Liver (tissue), 9 donors: ENCODE results near the gene ARID5B. TPM values are rescaled to one million over a fixed set of nuclear protein-coding genes. Genes with fewer than 3 reads are reported as not detected.

Experiments
- DNase-seq: peaks from one replicate; pipeline ENCODE4 v3.0.0-alpha.2; 2017; ENCODE audit warnings: low spot score
- H3K27ac ChIP-seq, 2 donors: one replicate each; pipeline ENCODE4 v1.7.0; 2013; ENCODE audit warnings: inconsistent platforms in 2 of 2, low read length in 2 of 2, control low read depth in 1 of 2, low read depth in 1 of 2, mild to moderate bottlenecking in 1 of 2
- H3K27me3 ChIP-seq, 4 donors: one replicate each; pipeline versions ENCODE4 v1.6.1 to v1.7.0; 2013; ENCODE audit warnings: low read length in 3 of 4, inconsistent platforms in 1 of 4, mild to moderate bottlenecking in 1 of 4, moderate library complexity in 1 of 4; ENCODE audit not compliant: control insufficient read depth in 4 of 4, insufficient read depth in 4 of 4
- H3K36me3 ChIP-seq, 4 donors: one replicate each; pipeline versions ENCODE4 v1.6.1 to v1.7.0; 2013; ENCODE audit warnings: low read length in 3 of 4, mild to moderate bottlenecking in 3 of 4, low read depth in 1 of 4, moderate library complexity in 1 of 4; ENCODE audit not compliant: control insufficient read depth in 4 of 4, insufficient read depth in 3 of 4
- H3K4me1 ChIP-seq, 4 donors: one replicate each; pipeline versions ENCODE4 v1.6.1 to v1.7.0; 2013; ENCODE audit warnings: low read length in 3 of 4, mild to moderate bottlenecking in 3 of 4, moderate library complexity in 1 of 4; ENCODE audit not compliant: control insufficient read depth in 4 of 4, insufficient read depth in 4 of 4
- H3K4me3 ChIP-seq, 3 donors: one replicate each; pipeline versions ENCODE4 v1.6.1 to v1.7.0; 2013; ENCODE audit warnings: low read length in 3 of 3, control low read depth in 1 of 3, low read depth in 1 of 3, mild to moderate bottlenecking in 1 of 3
- H3K9ac ChIP-seq, 2 donors: one replicate each; pipeline ENCODE4 v1.7.0; 2013; ENCODE audit warnings: low read length in 2 of 2, mild to moderate bottlenecking in 2 of 2, moderate library complexity in 2 of 2, control low read depth in 1 of 2, low read depth in 1 of 2
- H3K9me3 ChIP-seq, 4 donors: one replicate each; pipeline versions ENCODE4 v1.6.1 to v1.7.0; 2013; ENCODE audit warnings: low read length in 3 of 4; ENCODE audit not compliant: control insufficient read depth in 4 of 4
- FOXA1 ChIP-seq: IDR thresholded peaks from 2 replicates; pipeline ENCODE4 v1.6.1; 2016; ENCODE audit warnings: antibody characterized with exemption
- FOXA2 ChIP-seq: IDR thresholded peaks from 2 replicates; pipeline ENCODE4 v1.6.1; 2016; ENCODE audit warnings: antibody characterized with exemption
- HNF4A ChIP-seq, 2 donors: conservative IDR thresholded peaks; 2 replicates each; pipeline ENCODE4 v1.6.1; 2016; ENCODE audit warnings: antibody characterized with exemption in 2 of 2, mild to moderate bottlenecking in 2 of 2
- HNF4G ChIP-seq: IDR thresholded peaks from 2 replicates; pipeline ENCODE4 v1.6.1; 2016; ENCODE audit warnings: antibody characterized with exemption
- NR2F2 ChIP-seq: IDR thresholded peaks from 2 replicates; pipeline ENCODE4 v1.6.1; 2016; ENCODE audit warnings: antibody characterized with exemption
- TAF1 ChIP-seq: conservative IDR thresholded peaks from 2 replicates; pipeline ENCODE4 v1.6.1; 2016; ENCODE audit warnings: antibody characterized with exemption, mild to moderate bottlenecking
- YY1 ChIP-seq: IDR thresholded peaks from 2 replicates; pipeline ENCODE4 v1.6.1; 2016; ENCODE audit warnings: antibody characterized with exemption, mild to moderate bottlenecking
- ZBTB33 ChIP-seq: IDR thresholded peaks from 2 replicates; pipeline ENCODE4 v1.6.1; 2016; ENCODE audit warnings: antibody characterized with exemption
- WGBS: extraction: QIAGEN DNeasy Blood & Tissue Kit; methylation state at CpG from one replicate; pipeline ENCODE4 v1.1.7; 2013; 5-methylcytosine and 5-hydroxymethylcytosine counted together
- polyA plus RNA-seq, 2 donors: library from polyadenylated mRNA; stranded (reverse) in 1 of 2; unstranded in 1 of 2; fragments of 200-250 nt in 1 of 2; fragments of >200 nt in 1 of 2; fragmentation: Nextera tagmentation in 1 of 2; extraction: Ambion mirVana in 1 of 2; gene quantifications; one replicate each; pipeline versions ENCODE4 v1.2.1 to v1.2.3, GENCODE V29; 2013 to 2015
- total RNA-seq, 2 donors: library from RNA; depleted of rRNA; stranded (reverse); fragments of >200 nt; gene quantifications; one replicate each; pipeline ENCODE4 v1.2.3, GENCODE V29; 2014
- TF ChIP-seq, protein P1 (sequence below): IDR thresholded peaks from 2 replicates; pipeline ENCODE4 v1.6.1; 2016; ENCODE audit warnings: antibody characterized with exemption, mild to moderate bottlenecking
- TF ChIP-seq, protein P2 (sequence below): IDR thresholded peaks from 2 replicates; pipeline ENCODE4 v1.6.1; 2016; ENCODE audit warnings: antibody characterized with exemption
- TF ChIP-seq, protein P3 (sequence below): IDR thresholded peaks from 2 replicates; pipeline ENCODE4 v1.6.1; 2016; ENCODE audit warnings: antibody characterized with exemption
- donor health status: healthy.
- donor health status: healthy.
- donor health status: healthy.
- donor health status: healthy.
- donor health status: healthy.

Gene ARID5B
- total and polyA plus RNA-seq, 4 donors, result 1.3 to 6.4 (median 5.2) TPM

DNA sequence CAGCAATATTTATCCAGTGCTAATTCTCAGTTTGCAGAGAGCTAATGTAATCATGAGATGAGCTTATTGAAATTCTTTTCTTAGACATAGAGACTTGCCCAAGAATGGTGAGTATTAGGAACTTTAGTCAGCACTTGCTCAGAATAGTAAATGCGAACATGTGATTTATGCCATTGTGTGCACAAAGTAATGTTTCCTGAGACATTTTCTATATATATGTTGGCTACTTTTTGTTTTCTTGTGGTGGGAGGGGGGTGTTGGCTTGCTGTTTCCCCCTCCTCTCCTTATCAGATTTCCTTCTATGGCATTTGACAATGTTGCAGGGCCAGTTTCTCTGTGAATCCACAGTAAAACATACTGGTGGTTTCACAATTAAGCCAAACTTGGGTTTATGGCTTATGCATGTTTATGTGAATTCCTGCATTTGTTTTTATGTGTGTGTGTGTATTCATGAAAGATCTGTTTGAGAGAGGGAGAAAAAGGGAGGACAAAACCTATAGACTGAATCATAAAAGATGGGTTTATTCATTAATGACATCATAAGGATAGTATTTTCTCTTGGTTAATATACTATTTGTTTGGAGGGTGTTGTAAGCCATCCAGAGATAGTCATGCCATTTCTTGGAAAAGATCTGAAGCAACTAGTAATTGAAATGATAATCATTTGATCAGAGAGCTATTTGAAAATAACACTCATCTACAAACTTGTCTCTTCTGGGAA lies 36.3 kb downstream of the ARID5B start:
- DNase-seq, result no peak
- no peak overlapping the region for H3K9ac ChIP-seq

DNA sequence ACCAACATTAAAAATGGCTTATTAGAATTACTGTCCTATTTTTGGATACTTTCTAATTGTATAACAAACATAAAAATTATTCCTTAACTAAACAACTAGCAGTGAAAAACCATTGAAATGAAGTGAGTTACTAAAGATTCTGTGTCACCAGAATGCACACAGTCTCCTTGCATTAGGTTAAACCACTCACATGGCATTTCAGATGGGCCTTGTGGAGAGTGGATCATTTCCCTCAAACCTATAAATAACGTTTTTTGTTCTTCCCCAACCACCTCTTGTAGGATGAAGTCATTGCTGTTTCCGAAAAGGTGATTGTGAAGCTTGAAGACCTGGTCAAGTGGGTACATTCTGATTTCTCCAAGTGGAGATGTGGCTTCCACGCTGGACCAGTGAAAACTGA lies 38.4 kb downstream of the ARID5B start:
- Histone ChIP-seq H3K9me3 (no peaks in the 10 kb centered on the region), H3K4me1 (peaks cover 0 to 15% (median 6%) of the 10 kb centered on the region in 4 donors), H3K27me3 (no peaks in the 10 kb centered on the region), H3K27ac (peak overlapping the region; percentile 9 to 50), H3K36me3 (peaks cover 0 to 6% (median 0%) of the 10 kb centered on the region in 4 donors), H3K4me3 (no peak overlapping the region), H3K9ac (no peak overlapping the region)
- TF ChIP-seq, protein P1, sequence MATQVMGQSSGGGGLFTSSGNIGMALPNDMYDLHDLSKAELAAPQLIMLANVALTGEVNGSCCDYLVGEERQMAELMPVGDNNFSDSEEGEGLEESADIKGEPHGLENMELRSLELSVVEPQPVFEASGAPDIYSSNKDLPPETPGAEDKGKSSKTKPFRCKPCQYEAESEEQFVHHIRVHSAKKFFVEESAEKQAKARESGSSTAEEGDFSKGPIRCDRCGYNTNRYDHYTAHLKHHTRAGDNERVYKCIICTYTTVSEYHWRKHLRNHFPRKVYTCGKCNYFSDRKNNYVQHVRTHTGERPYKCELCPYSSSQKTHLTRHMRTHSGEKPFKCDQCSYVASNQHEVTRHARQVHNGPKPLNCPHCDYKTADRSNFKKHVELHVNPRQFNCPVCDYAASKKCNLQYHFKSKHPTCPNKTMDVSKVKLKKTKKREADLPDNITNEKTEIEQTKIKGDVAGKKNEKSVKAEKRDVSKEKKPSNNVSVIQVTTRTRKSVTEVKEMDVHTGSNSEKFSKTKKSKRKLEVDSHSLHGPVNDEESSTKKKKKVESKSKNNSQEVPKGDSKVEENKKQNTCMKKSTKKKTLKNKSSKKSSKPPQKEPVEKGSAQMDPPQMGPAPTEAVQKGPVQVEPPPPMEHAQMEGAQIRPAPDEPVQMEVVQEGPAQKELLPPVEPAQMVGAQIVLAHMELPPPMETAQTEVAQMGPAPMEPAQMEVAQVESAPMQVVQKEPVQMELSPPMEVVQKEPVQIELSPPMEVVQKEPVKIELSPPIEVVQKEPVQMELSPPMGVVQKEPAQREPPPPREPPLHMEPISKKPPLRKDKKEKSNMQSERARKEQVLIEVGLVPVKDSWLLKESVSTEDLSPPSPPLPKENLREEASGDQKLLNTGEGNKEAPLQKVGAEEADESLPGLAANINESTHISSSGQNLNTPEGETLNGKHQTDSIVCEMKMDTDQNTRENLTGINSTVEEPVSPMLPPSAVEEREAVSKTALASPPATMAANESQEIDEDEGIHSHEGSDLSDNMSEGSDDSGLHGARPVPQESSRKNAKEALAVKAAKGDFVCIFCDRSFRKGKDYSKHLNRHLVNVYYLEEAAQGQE, result no peak
- TF ChIP-seq, protein P2, sequence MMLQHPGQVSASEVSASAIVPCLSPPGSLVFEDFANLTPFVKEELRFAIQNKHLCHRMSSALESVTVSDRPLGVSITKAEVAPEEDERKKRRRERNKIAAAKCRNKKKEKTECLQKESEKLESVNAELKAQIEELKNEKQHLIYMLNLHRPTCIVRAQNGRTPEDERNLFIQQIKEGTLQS, result no peak
- TF ChIP-seq HNF4A (conservative IDR thresholded peaks at IDR 0.05) (no peak), HNF4G (no peak), FOXA2 (no peak)
- TF ChIP-seq, protein P3, sequence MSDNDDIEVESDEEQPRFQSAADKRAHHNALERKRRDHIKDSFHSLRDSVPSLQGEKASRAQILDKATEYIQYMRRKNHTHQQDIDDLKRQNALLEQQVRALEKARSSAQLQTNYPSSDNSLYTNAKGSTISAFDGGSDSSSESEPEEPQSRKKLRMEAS, result no peak
- DNase-seq, result no peak
- 90% methylated on average over 3 of the region's 3 CpGs for WGBS

More for the DNA sequence above, 36.3 kb downstream of the ARID5B start:
- H3K9me3 ChIP-seq, result no peaks in the 10 kb centered on the region
- no peak overlapping the region for H3K4me3 ChIP-seq
- H3K36me3 ChIP-seq, result peaks cover 0 to 6% (median 0%) of the 10 kb centered on the region in 4 donors
- H3K27me3 ChIP-seq, result no peaks in the 10 kb centered on the region
- H3K27ac ChIP-seq, result peak overlapping the region; percentile 19 to 44
- WGBS, result 77% methylated on average over 1 of the region's 1 CpG
- TF ChIP-seq, protein P2, result no peak
- TF ChIP-seq YY1, result peak; percentile 12
- no peak for TF ChIP-seq FOXA1
- H3K4me1 ChIP-seq, result peaks cover 0 to 9% (median 6%) of the 10 kb centered on the region in 4 donors

DNA sequence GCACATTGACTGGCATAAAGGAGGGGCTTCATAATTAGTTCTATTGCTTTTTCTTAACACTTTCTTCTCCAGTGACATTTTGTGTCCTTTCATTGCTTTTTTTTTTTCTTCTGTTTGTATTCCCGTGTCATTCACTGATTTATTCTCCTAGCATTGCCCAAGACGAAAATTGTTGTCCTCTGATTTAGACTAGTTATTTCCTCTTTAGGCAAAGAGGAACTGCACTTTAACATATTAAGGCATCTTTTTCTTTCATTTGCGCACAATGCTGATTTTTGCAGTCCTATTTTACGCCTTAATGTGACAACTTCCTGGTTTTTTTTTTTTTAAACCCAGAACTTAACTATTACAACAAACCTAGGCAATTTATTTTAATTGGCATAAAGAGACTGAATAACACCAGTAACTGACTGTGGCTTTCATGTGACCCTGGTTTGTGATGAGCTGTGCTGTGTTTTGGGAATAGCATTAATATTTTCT lies 39.7 kb downstream of the ARID5B start:
- Histone ChIP-seq H3K36me3 (peaks cover 0 to 6% (median 0%) of the 10 kb centered on the region in 4 donors), H3K9me3 (no peaks in the 10 kb centered on the region), H3K27me3 (no peaks in the 10 kb centered on the region), H3K4me1 (peaks cover 0 to 15% (median 6%) of the 10 kb centered on the region in 4 donors), H3K4me3 (no peak overlapping the region), H3K27ac (peak overlapping the region; percentile 9 to 24), H3K9ac (no peak overlapping the region)
- TF ChIP-seq TAF1 (no peak), HNF4G (no peak), NR2F2 (no peak), ZBTB33 (no peak)
- TF ChIP-seq, protein P3, result no peak
- TF ChIP-seq, protein P1, result no peak
- TF ChIP-seq, protein P2, result no peak
- 66% methylated on average over 4 of the region's 4 CpGs for WGBS
- DNase-seq, result no peak
